Astrocyte of the spinal cord (primary cell): Measurements from ENCODE around the gene LPP.

ENCODE experiments used
- DNase-seq: peaks from one replicate; pipeline ENCODE4 v3.0.0; 2011; ENCODE audit warnings: low read depth, low spot score
- H3K4me3 ChIP-seq: 2 replicates; pipeline ENCODE4 v1.5.1; 2011; ENCODE audit warnings: low read depth, mild to moderate bottlenecking, low read length, moderate library complexity
- CTCF ChIP-seq: IDR thresholded peaks from 2 replicates; pipeline ENCODE4 v1.5.1; 2012; ENCODE audit warnings: low read depth, mild to moderate bottlenecking, low read length, inconsistent platforms
- in situ Hi-C: cut with HindIII; loops from 2 replicates; pipeline ENCODE4 v1.10.0; 2017; ENCODE audit warnings: low sequenced_read_pairs

Gene LPP

DNA sequence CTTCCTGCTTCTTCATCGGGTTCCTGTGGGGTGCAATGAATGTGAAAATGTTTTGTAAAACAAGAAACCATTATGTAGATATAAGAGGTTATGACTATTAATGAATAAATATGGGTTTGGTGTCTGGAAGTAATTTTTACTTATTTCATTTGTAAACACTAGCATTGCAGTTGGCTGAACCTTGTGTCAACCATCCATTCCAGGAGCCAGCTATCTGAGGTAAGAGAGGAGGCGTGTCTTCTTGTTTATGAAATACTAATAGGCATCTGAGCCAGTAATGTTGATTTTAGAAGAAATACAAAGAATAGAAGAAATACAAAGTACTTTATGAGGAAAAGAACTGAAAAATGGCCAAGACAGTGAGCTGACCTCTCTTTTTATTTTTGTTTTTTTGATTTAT lies 187.5 kb downstream of the LPP start:
- no peak overlapping the region for H3K4me3 ChIP-seq
- DNase-seq: no peak
- no peak for TF ChIP-seq CTCF
- in situ Hi-C loops: no loop called here

GRCh38 chr3:188342991-188343732 lies 189.2 kb downstream of the LPP start:
- no peak for TF ChIP-seq CTCF
- H3K4me3 ChIP-seq: no peak overlapping the region
- no peak for DNase-seq
- in situ Hi-C loops: no loop called here

GRCh38 chr3:188343894-188344293 lies 189.9 kb downstream of the LPP start:
- in situ Hi-C loops: no loop called here
- DNase-seq: no peak
- TF ChIP-seq CTCF: no peak
- H3K4me3 ChIP-seq: no peak overlapping the region

- no peak for TF ChIP-seq CTCF
- H3K4me3 ChIP-seq: no peak overlapping the region
- in situ Hi-C loops: no loop called here
- peak; percentile 73 for DNase-seq
These were observed 191.3 kb downstream of the LPP start for GRCh38 chr3:188345223-188345622.

DNA sequence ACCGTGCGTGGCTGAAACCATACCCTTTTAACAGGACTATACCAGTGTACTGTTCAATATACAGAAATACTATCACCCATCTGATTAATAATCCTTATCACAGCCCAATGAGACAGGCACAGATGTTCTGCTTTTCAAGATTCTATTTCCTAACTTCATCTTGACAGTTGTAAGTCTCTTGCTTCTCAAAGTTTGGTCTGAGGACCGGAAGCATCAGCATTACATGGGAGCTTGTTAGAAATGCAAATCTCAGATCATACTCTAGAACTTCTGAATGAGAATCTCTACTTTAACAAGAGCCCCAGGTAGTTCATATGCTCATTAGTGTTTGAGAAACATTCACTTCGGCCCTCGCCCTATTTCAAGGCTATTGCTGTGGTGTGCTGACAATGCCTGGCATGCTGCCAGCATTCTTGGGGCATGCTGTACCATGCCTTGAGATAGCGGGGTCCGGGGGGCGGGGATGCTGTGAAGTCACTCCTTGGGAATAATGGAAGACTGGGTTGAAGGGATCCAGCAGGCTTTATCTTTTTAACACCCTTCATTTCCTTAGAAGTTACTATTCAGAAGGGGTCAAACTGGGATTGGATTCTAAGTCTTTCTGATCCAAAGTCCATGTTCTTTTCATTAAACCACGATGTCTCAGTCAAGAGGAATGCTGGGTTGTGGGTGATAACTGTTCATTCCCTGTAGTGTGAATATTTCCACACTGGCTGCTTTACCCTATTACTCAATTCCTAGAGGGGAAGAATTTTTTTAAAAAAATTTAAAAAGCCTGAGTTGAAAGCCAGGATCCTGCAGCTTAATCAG lies 194.7 kb downstream of the LPP start:
- in situ Hi-C loops: no loop called here
- DNase-seq: peak; percentile 94
- no peak for TF ChIP-seq CTCF
- no peak overlapping the region for H3K4me3 ChIP-seq

DNA sequence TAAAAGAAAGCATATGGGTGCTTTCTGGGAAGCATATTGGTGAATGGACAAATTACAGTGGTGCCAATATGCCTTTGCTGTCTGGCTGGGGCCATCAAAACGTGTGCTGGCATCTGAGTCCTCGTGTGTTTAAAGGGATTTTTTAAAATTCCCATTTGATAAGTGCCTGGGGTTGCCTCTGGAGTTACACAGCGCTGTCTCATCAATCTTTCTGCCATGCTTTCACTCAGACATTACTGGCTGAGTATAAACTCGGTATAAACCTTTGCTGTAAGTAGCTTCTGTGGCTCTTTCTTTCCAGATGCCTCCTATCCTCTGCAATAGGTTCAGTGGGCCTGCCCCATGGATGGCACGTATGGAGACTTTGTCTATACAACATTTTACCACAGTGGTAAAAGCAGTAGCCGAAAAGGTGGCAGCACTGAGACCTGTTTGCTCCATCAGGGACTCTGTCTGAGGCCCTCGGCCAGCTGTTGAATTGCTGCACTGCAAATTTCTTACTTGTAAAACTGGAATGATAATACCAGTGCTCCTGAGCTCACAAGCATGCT lies 195.5 kb downstream of the LPP start:
- H3K4me3 ChIP-seq: no peak overlapping the region
- in situ Hi-C loops: no loop called here
- DNase-seq: no peak
- peak; percentile 22 for TF ChIP-seq CTCF
